HepG2 (cell line): Measurements from ENCODE around the gene GABARAPL2. TPM values are rescaled to one million over a fixed set of nuclear protein-coding genes. Genes with fewer than 3 reads are reported as not detected.

Source experiments
- ATAC-seq: fragments of 200-7000 bp; cut with Tn5 transposase; 3 replicates; pipeline ENCODE4 v1.9.1; 2020; ENCODE audit warnings: mild to moderate bottlenecking, moderate library complexity
- Bru-seq: library from RNA; stranded (reverse); fragments of 400-500 nt; gene quantifications from one replicate; lab custom pipeline; 2021; lab: Mats Ljungman, UMichigan
- BruChase-seq, 2 experiments: library from RNA; stranded (reverse); fragments of 400-500 nt; gene quantifications; one replicate each; lab custom pipeline; 2021; lab: Mats Ljungman, UMichigan
- BruUV-seq: library from RNA; stranded (reverse); fragments of 400-500 nt; replicated peaks from 2 replicates; lab custom pipeline; 2021; lab: Mats Ljungman, UMichigan
- CTCF ChIA-PET: fragments of 300-600 bp; formaldehyde crosslinking; extraction: SDS; loops from one replicate; lab custom pipeline; 2021; ENCODE audit warnings: low total read pairs, inconsistent platforms, low intra/inter-chr PET ratio; lab: Yijun Ruan, JAX
- POLR2A ChIA-PET: fragments of 350-600 bp; sonication (Branson Sonifier 250); formaldehyde crosslinking; loops from one replicate; lab custom pipeline; 2020; ENCODE audit warnings: antibody characterized with exemption, inconsistent platforms; lab: Yijun Ruan, JAX
- DNase-seq: peaks from one replicate; pipeline ENCODE4 v3.0.0-alpha.2; 2015; ENCODE audit warnings: low spot score
- FAIRE-seq: peaks from 3 replicates; lab custom pipeline; 2011; peaks lifted over from hg19 to GRCh38; lab: Jason Lieb, UNC
- H2AFZ ChIP-seq: one replicate; pipeline ENCODE4 v1.6.1; 2011; ENCODE audit warnings: low read length, inconsistent platforms
- H3K27ac ChIP-seq: fragments of 300-600 bp; 3 replicates; pipeline ENCODE4 v1.8.0; 2011; ENCODE audit warnings: mixed run types, mild to moderate bottlenecking, mixed read lengths, low read length, inconsistent platforms; ENCODE audit not compliant: insufficient read depth; ENCODE audit errors: extremely low read length
- H3K27me3 ChIP-seq, 2 experiments: fragments of 200-600 bp in 1 of 2; 2 replicates in 1 of 2; 3 replicates in 1 of 2; pipeline versions ENCODE4 v1.6.0 to v1.8.0; 2011; ENCODE audit warnings: low read length in 2 of 2, mild to moderate bottlenecking in 2 of 2, moderate library complexity in 2 of 2, inconsistent platforms in 1 of 2; ENCODE audit not compliant: insufficient read depth in 2 of 2, control insufficient read depth in 1 of 2
- H3K36me3 ChIP-seq, 2 experiments: fragments of 200-600 bp in 1 of 2; replicated peaks in 1 of 2; 2 replicates in 1 of 2; 3 replicates in 1 of 2; pipeline versions ENCODE4 v1.5.1 to v1.8.0; 2011; ENCODE audit warnings: low read length in 2 of 2, inconsistent platforms in 1 of 2; ENCODE audit not compliant: insufficient read depth in 2 of 2, control insufficient read depth in 1 of 2
- H3K4me1 ChIP-seq: 2 replicates; pipeline ENCODE4 v1.5.1; 2012; ENCODE audit warnings: low read length, inconsistent platforms; ENCODE audit not compliant: insufficient read depth
- H3K4me2 ChIP-seq: 2 replicates; pipeline ENCODE4 v1.6.0; 2011; ENCODE audit warnings: low read depth, low read length, inconsistent platforms
- H3K4me3 ChIP-seq, 3 experiments: fragments of 200-600 bp in 1 of 3; sonication (generic), shearing (Covaris generic) in 1 of 3; replicated peaks in 1 of 3; 2 replicates each; pipeline ENCODE4 v1.5.1; 2011 to 2016; ENCODE audit warnings: low read length in 3 of 3, inconsistent platforms in 2 of 3, low read depth in 2 of 3, mild to moderate bottlenecking in 2 of 3, control low read depth in 1 of 3, mixed read lengths in 1 of 3; ENCODE audit not compliant: insufficient read depth in 1 of 3
- H3K79me2 ChIP-seq: one replicate; pipeline ENCODE4 v1.6.1; 2011; ENCODE audit warnings: low read length, inconsistent platforms; ENCODE audit not compliant: insufficient read depth
- H3K9ac ChIP-seq: 2 replicates; pipeline ENCODE4 v1.6.0; 2011; ENCODE audit warnings: mild to moderate bottlenecking, low read depth, low read length, inconsistent platforms; ENCODE audit not compliant: insufficient read depth
- H3K9me3 ChIP-seq: 2 replicates; pipeline ENCODE4 v1.5.1; 2012; ENCODE audit warnings: mild to moderate bottlenecking, low read length
- H4K20me1 ChIP-seq: 2 replicates; pipeline ENCODE4 v1.6.0; 2011; ENCODE audit warnings: inconsistent platforms, mild to moderate bottlenecking, low read length, moderate library complexity; ENCODE audit not compliant: insufficient read depth
- CEBPB ChIP-seq: IDR thresholded peaks from 2 replicates; pipeline ENCODE4 v1.6.1; 2011; ENCODE audit warnings: low read depth, low read length, improper control_type of control experiment, borderline replicate concordance
- CEBPZ ChIP-seq: IDR thresholded peaks from 2 replicates; pipeline ENCODE4 v1.6.1; 2012; ENCODE audit warnings: low read length, improper control_type of control experiment
- NRL ChIP-seq: sonication (generic); formaldehyde crosslinking; IDR thresholded peaks from 2 replicates; pipeline ENCODE4 v1.5.0; 2020; ENCODE audit warnings: missing genetic modification reagents, mild to moderate bottlenecking, moderate library complexity, borderline replicate concordance
- PLSCR1 ChIP-seq: sonication (generic); formaldehyde crosslinking; IDR thresholded peaks from 2 replicates; pipeline ENCODE4 v1.5.0; 2020; ENCODE audit warnings: missing genetic modification reagents, mild to moderate bottlenecking, borderline replicate concordance
- RBFOX2 ChIP-seq: fragments of 200-400 bp; formaldehyde crosslinking; IDR thresholded peaks from 2 replicates; pipeline ENCODE4 v1.6.1; 2017; ENCODE audit warnings: low read depth, mild to moderate bottlenecking, low read length
- RFX5 ChIP-seq: IDR thresholded peaks from 2 replicates; pipeline ENCODE4 v1.6.1; 2011; ENCODE audit warnings: low read depth, low read length, improper control_type of control experiment
- ZGPAT ChIP-seq: IDR thresholded peaks from 2 replicates; pipeline ENCODE4 v1.6.1; 2016; ENCODE audit warnings: mild to moderate bottlenecking
- WGBS: methylation state at CpG from one replicate; pipeline ENCODE4 v1.1.6; 2017; ENCODE audit warnings: low lambda C conversion rate; 5-methylcytosine and 5-hydroxymethylcytosine counted together
- in situ Hi-C: cut with HindIII; loops from 2 replicates; pipeline ENCODE4 v1.10.0; 2017; ENCODE audit warnings: low pct_unique_long_range_greater_than_20kb; ENCODE audit not compliant: extremely low pct_ligation_motif_present
- intact Hi-C: fragments of 100-400 bp; cut with micrococcal nuclease; formaldehyde crosslinking; loops from one replicate; pipeline ENCODE4 v1.10.0; 2022; ENCODE audit not compliant: unreplicated experiment
- long read RNA-seq, 2 experiments: library from RNA in 1 of 2; library from polyadenylated mRNA in 1 of 2; stranded (forward) in 1 of 2; unstranded in 1 of 2; transcript quantifications; one replicate each; pipeline ENCODE4 v2.0.0, GENCODE V29; 2019 to 2022
- polyA minus RNA-seq, 3 experiments: library from RNA; depleted of rRNA, polyadenylated mRNA; stranded (reverse); fragments of >200 nt; gene quantifications; 2 replicates each; pipeline ENCODE4 v1.2.3, GENCODE V29; 2011; ENCODE audit warnings: low replicate concordance in 1 of 3
- polyA plus RNA-seq, 8 experiments: library from polyadenylated mRNA; depleted of rRNA in 3 of 8; stranded (reverse) in 7 of 8; unstranded in 1 of 8; fragments of >200 nt; fragmentation: Illumina TruSeq in 4 of 8; extraction: Trizol in 4 of 8; gene quantifications; 2 replicates each; pipeline versions ENCODE4 v1.2.1 to v1.2.3, GENCODE V29; 2011 to 2016; ENCODE audit warnings: low read depth in 4 of 8, missing spikeins in 1 of 8, mixed read lengths in 1 of 8; ENCODE audit not compliant: insufficient read depth in 1 of 8
- total RNA-seq, 5 experiments: library from RNA; depleted of rRNA; stranded (reverse); fragments of >200 nt; fragmentation: Illumina TruSeq; extraction: Trizol; gene quantifications; 2 replicates each; pipeline ENCODE4 v1.2.3, GENCODE V29; 2016; ENCODE audit warnings: low read depth in 1 of 5

Gene GABARAPL2
- total RNA-seq (2016; rRNA removed; fragmentation: Illumina TruSeq; extraction: Trizol) (76.4 and 82.4 TPM in 2 replicates), polyA plus RNA-seq (2011; rRNA removed) (68.4 and 83.0 TPM in 2 replicates), polyA minus RNA-seq (2011; rRNA and poly(A)+ RNA removed; ENCODE audit: low replicate concordance) (12.0 and 14.3 TPM in 2 replicates), Bru-seq, nascent RNA (percentile 84 among the genes with signal in this experiment), BruChase-seq, experiment 1, labeled RNA remaining after a 6-hour chase (percentile 88 among the genes with signal in this experiment), BruChase-seq, experiment 2, labeled RNA remaining after a 2-hour chase (percentile 82 among the genes with signal in this experiment)
- total RNA-seq (2016; cell fraction: cytosol; rRNA removed; fragmentation: Illumina TruSeq; extraction: Trizol; ENCODE audit: low read depth) = 25.3 and 25.9 TPM in 2 replicates
- 72.8 and 81.6 TPM in 2 replicates for total RNA-seq (2016; cell fraction: insoluble cytoplasmic fraction; rRNA removed; fragmentation: Illumina TruSeq; extraction: Trizol)
- total RNA-seq (2016; cell fraction: membrane; rRNA removed; fragmentation: Illumina TruSeq; extraction: Trizol) = 40.7 and 44.8 TPM in 2 replicates
- 37.2 and 37.9 TPM in 2 replicates for total RNA-seq (2016; cell fraction: nucleus; rRNA removed; fragmentation: Illumina TruSeq; extraction: Trizol)
- 91.5 and 99.2 TPM in 2 replicates for polyA plus RNA-seq (2011; cell fraction: cytosol; rRNA removed)
- polyA plus RNA-seq (2011; cell fraction: nucleus; rRNA removed) = 31.2 and 42.4 TPM in 2 replicates
- 103 and 127 TPM in 2 replicates for polyA plus RNA-seq (2012)
- 30.1 and 37.1 TPM in 2 replicates for polyA plus RNA-seq (2016; cell fraction: cytosol; fragmentation: Illumina TruSeq; extraction: Trizol; ENCODE audit: low read depth)
- polyA plus RNA-seq (2016; cell fraction: insoluble cytoplasmic fraction; fragmentation: Illumina TruSeq; extraction: Trizol; ENCODE audit: low read depth) = 109 and 111 TPM in 2 replicates
- 35.7 and 43.9 TPM in 2 replicates for polyA plus RNA-seq (2016; cell fraction: membrane; fragmentation: Illumina TruSeq; extraction: Trizol; ENCODE audit: low read depth)
- polyA plus RNA-seq (2016; cell fraction: nucleus; fragmentation: Illumina TruSeq; extraction: Trizol; ENCODE audit: insufficient read depth, low read depth) = 65.5 and 77.4 TPM in 2 replicates
- 26.7 and 35.4 TPM in 2 replicates for polyA minus RNA-seq (2011; cell fraction: cytosol; rRNA and poly(A)+ RNA removed)
- polyA minus RNA-seq (2011; cell fraction: nucleus; rRNA and poly(A)+ RNA removed) = 20.6 and 27.5 TPM in 2 replicates
- long read RNA-seq, experiment 1, transcript GABARAPL2-201 (4 exons, 1,002 nt) = major isoform, 106 of 112 reads
- long read RNA-seq, experiment 1, partial matches to known transcripts = 1 of 112 reads
- long read RNA-seq, experiment 1, other reads (novel, unspliced or antisense) = 1 of 112 reads
- long read RNA-seq, experiment 2, transcript GABARAPL2-201 (4 exons, 1,002 nt) = major isoform, 154 of 202 reads
- long read RNA-seq, experiment 2, transcript GABARAPL2-204 (1 exons, 2,274 nt) = minor isoform, 38 of 202 reads
- long read RNA-seq, experiment 2, partial matches to known transcripts = 2 of 202 reads
- long read RNA-seq, experiment 2, other reads (novel, unspliced or antisense) = 8 of 202 reads

GRCh38 chr16:75566040-75566757, at the start of gene GABARAPL2:
Gene GABARAPL2 (plus strand): TSS chr16:75566379. CDS start chr16:75566487, 108 bp downstream.
- Histone ChIP-seq H3K9ac (peak within 1 kb of the TSS; percentile 83), H4K20me1 (peaks cover 13% of the 10 kb centered on the region; the same call in 1 of the 2 replicates), H3K36me3 (peaks cover 10 to 32% of the 10 kb centered on the region in 2 experiments), H2AFZ (peak within 1 kb of the TSS; percentile 85), H3K9me3 (no peaks in the 10 kb centered on the region), H3K4me1 (peaks cover 28% of the 10 kb centered on the region), H3K4me2 (peak within 1 kb of the TSS; percentile 99), H3K27me3 (peaks cover 0 to 4% of the 10 kb centered on the region in 2 experiments; a peak in 2 of 5 replicates), H3K4me3 (peak within 1 kb of the TSS; percentile 87 to 96 (median 88)), H3K27ac (peak within 1 kb of the TSS; percentile 34), H3K79me2 (peaks cover 13% of the 10 kb centered on the region)
- FAIRE-seq (no peak), DNase-seq (peak; percentile 70), ATAC-seq (peak; percentile 86)
- in situ Hi-C loops = no loop called here
- WGBS = under 1% methylated on average over 28 of the region's 69 CpGs
- intact Hi-C loops = loop anchor here (5.0 kb wide), 2 partner anchors 49 to 81 kb away; partner anchors contain the start of genes KARS1 and TERF2IP
- CTCF ChIA-PET = no interaction called here
- no TSS peak for BruUV-seq
- POLR2A ChIA-PET = interaction anchor here (0.7 to 3.2 kb wide), 5 partner anchors 11 to 81 kb away, joined by 3 to 27 read pairs (median 16); partner anchors contain the start of genes ADAT1, CHST5, KARS1 and TERF2IP
- TF ChIP-seq CEBPB (no peak), NRL (CRISPR knock-in tag) (0 out of 2 replicates have a peak, but pooled peaks have one; percentile 43), RBFOX2 (peak; percentile 94), ZGPAT (CRISPR knock-in tag) (peak; percentile 93), PLSCR1 (no peak), CEBPZ (no peak), RFX5 (no peak)
